Measurements from ENCODE around the gene C6orf136. TPM values are rescaled to one million over a fixed set of nuclear protein-coding genes. Genes with fewer than 3 reads are reported as not detected.
"Not testable (repeated sequence)": the region's sequence is repeated elsewhere in the genome, so short reads cannot be mapped to it uniquely, and the experiment has no call there.

Gene C6orf136
- polyA plus RNA-seq, 1 donor = 16.1 TPM

DNA sequence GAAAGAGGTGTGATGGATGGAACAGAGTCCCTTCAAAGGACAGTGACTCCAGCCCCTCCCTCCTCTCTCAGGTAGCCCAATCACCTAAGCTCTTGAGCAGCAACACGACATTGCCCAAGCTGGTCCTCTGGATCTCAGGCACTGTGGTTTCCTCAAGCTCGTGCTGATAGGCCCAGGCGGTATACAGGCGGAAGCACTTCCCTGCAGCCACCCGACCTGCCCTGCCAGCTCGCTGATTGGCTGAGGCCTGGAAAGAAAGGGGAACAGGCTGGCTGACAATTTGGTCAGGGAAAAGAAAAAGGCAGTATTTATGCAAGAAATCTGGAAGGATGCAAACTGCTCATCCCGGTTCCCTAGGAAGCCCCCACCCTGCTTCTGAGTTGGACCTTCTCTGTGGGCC lies 9.6 kb downstream of the C6orf136 start:
- DNase-seq (ENCODE audit: low read depth) = no peak

DNA sequence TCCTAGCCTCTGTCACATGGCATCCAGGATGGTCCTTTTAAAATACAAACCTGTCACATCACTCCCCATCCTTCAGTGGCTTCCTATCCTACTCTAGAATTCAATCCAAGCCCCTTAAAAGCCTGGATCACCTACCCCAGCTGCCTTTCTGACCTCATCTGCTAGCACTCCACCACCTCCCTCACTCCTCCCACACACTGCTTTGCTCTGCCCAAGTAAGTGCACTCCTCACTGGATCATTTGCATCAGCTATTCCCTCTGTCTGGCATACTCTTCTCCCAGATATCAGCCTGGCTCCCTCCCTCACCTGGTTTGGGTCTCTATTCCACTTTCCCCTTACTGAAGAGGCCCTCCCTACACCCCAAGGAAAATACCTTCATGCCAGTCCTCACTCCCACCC lies 10.5 kb downstream of the C6orf136 start:
- no peak for DNase-seq (ENCODE audit: low read depth)

DNA sequence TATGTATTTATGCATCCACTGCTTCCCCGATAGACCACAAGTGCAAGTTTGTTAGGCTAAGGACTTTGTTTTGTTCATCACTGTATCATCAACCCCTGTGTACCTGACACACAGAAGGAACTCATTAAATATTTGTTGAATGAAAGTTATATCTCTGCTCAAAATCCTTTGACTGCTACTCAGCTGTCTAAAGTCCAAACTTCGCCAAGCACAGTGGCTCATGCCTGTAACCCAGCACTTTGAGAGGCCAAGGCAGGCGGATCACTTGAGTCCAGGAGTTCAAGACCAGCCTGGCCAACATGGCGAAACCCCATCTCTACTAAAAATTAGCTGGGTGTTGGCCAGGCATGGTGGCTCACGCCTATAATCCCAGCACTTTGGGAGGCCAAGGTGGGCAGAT lies 11.0 kb downstream of the C6orf136 start:
- not testable (repeated sequence) for DNase-seq (ENCODE audit: low read depth)

DNA sequence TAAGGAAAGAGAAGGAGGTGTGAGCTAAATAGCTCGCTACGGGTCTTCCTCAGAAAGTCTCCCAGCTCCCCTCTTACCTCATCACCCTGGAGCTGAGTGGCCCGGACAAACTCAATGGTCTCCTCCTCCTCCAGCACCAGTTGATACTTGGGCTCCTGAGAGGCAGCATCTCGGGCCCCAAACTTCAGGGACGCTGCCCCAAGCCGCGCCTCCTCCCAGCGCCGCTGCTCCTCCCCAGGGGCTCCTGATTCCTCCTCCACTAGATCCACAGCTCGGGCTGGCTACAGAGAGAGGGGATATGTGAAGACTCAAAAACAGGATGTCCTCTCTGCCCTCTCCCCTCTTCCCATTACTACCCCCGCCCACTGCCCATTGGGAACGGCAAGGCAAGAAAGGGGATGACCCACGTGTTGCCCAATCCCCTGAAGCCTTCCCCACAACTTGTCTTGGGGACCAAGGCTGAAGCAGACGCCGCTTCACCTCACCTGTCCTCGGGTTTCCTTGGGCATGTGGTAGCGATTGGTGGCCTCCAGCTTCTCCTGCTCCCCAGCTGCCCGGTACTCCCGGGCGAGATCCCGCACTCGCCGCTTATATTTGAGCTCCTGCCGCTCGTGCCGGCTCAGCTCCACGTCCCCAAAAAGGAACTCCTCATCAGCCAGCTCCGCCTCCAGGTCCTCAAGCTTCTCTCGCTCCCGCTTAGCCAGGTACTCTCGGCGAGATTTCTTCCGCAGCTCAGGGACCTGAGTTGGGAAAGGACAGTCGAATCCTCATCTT lies 18.2 kb downstream of the C6orf136 start:
- DNase-seq (ENCODE audit: low read depth) = no peak

DNA sequence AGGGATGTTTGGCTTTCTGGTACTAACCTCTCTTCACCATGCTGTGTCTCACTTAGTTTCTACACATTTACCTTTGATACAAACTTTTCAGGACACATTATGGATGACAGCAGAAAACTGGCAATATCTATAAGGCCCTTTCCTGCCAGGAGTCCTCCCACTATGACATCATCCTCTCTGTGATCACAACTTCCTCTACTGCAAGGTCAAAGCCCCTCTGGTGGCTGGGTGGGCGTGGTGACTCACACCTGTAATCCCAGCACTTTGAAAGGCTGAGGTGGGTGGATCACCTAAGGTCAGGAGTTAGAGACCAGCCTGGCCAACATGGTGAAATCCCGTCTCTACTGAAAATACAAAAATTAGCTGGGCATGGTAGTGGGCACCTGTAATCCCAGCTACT lies 19.4 kb downstream of the C6orf136 start:
- DNase-seq (ENCODE audit: low read depth) = not testable (repeated sequence)

DNA sequence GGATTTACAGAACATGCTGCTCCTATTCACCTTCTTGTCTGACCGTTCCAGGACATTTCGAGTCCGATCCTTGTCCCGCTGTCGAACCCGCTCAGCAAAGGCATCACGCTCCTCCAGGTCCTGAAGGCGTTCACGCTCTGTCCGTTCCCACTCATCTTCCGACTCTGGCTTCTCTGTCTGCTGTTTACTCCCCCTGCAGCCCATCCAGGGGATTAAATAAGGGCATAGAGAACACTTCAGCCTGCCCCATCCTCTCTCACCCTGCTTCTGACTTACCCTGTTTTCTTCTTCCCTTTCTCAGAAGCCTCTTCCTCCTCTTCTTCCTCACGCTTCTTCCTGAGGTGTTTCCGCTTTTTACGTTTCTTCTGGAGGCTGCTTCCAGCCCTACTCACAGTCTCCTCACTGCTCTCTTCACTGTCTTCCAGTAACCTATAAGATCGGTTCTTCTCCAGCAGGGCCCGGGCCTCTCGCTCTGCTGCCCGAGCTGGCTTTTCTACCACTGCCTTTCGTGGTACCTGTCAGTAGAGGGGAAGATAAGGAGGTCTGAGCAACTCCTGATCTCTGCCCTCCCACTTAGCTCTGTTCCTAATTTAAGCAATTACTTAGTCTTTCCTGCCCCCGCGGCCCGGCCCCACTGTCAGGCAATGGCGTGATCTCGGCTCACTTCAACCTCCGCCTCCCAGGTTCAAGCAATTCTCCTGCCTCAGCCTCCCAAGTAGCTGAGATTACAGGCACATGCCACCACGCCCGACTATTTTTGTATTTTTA lies 24.0 kb downstream of the C6orf136 start:
- no peak for DNase-seq (ENCODE audit: low read depth)

DNA sequence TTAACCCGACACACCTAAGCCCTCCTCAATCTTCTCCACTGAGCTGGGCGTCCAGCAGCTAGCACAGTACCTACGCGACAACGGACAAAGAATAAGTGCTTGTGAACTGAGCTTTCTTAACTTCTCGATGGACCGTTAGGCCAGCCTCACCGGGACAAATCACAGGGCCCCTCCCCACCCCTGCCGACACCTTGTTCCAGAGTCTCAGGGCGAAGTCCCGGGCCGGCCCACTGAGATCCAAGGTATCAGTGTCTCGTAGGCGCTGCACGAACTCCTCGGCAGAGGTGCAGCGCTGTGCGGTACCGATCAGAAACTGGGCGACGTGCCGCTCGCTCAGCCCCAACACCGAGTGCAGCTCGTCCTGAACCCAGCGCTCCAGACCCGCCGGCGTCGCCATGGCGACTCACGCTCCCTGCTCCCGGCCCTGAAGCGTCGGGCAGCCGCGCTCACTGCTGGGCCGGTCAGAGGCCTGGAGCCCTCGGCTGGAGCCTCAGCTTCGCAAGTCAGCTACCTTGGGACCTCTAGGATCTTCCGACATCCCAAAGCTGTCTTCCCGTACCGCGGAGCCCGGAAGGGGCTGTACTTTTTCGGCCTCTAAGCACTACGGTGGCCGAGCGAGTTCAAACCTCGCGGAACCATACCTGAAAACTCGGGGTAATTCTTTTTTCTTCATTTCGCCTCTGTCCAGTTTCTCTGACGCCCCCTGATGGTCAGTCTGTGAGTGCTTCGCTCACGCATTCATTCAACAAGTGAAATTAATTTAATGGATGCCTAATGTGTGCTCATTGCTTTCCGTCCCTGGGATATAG lies 25.7 kb downstream of the C6orf136 start, which contains the start of gene DHX16:
TSS of gene DHX16 (minus strand) at position 562 of the 809 bp plus-strand sequence. CDS start at position 397, 165 bp downstream.
- DNase-seq (ENCODE audit: low read depth) = peak; percentile 97

GRCh38 chr6:30676660-30677285 lies 29.8 kb downstream of the C6orf136 start:
- DNase-seq (ENCODE audit: low read depth) = no peak

GRCh38 chr6:30678964-30679726 lies 32.2 kb downstream of the C6orf136 start:
- no peak for DNase-seq (ENCODE audit: low read depth)

DNA sequence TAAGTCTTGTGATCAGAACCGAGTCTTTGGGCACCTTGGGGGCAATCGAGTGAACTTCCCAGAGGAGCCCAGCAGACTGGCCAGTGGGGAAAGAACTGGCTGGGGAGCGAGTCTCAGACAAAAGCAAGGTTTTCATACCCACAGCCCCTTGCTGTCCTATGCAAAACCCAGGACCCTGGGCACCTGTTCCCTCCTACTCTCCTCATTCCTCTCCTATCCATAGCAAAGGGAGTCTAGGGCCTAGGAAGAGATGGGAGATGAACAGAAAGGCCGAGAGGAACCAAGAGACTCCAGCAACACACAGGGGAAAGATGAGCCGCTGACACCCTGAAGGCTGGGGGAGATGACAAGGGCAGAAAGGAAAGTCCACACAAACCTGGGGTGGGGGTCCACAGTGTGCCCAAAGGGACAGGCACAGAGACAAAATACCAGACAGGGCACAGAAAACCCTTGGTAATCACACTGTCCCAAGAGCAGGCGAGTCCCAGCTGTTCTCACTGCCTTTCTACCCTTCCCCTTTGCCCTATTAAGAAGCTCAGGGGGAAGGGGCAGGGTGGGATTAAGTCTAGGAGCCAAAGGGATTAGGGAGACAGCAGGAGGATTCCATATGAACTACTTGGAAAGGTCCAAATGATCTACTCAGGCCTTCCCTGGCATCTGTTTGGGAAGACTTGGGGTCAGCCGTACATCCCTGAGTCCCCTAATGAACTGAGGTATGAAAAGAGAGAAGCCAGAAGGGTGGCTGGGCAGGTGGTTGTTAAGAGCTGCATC lies 33.0 kb downstream of the C6orf136 start:
- no peak for DNase-seq (ENCODE audit: low read depth)

GRCh38 chr6:30681766-30682142 lies 34.8 kb downstream of the C6orf136 start:
- DNase-seq (ENCODE audit: low read depth) = no peak

GRCh38 chr6:30682143-30683117 lies 35.5 kb downstream of the C6orf136 start:
- DNase-seq (ENCODE audit: low read depth) = no peak

DNA sequence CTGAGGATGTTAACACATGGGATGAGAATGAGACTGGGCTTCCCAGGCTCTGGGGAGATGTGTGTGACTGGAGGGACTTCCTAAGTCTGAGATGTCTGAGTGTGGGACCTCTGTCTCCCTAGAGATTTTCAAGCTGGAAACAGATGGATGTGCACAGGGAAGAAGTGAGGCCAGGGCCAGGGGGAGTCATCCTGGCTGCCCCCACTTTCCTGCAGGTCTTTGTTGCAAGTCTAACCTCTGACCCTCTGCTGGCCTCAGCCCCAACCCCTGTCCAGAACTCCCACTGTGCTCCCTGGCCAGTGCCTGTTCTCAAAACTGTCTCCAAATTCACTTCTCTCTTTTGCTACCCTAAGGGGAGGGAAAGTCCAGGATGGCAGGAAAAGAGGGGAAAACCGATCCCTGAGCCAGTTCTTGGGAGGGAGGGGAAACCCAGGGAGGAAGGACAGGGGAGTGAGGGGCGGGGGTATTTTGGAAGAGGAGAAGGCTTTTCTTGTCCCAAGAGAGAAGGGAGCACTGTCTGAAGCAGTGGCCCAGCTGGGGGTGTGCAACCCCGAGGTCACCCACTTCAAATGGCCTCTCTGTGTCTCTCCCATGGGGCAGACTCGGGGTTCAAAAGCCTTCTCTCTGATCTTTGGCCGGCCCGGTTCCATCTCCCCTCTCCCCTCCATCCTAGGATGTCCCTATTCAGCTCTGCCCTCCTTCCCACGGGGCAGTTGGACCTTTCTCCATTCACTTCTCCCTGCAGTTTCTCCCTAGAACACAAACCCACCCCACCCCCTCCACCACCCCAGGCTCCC lies 36.4 kb downstream of the C6orf136 start:
- no peak for DNase-seq (ENCODE audit: low read depth)

DNA sequence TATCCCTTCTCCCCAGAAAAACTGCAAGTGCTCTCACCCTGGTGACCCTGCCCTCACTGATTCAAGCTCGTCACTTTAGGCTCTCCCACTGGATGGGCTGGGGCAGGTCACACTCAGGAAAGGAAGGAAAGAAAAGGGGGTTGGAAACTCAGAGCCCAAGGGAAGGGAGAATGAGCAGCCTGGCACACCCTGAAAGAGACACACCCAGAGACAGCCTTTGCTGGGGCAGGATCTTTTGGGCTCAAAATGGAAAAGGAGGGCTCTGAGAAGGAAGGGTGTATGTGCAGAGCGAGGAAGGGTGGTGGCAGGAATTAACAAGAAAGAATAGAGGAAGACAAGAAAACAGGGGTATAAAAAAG lies 37.0 kb downstream of the C6orf136 start:
- DNase-seq (ENCODE audit: low read depth) = no peak

DNA sequence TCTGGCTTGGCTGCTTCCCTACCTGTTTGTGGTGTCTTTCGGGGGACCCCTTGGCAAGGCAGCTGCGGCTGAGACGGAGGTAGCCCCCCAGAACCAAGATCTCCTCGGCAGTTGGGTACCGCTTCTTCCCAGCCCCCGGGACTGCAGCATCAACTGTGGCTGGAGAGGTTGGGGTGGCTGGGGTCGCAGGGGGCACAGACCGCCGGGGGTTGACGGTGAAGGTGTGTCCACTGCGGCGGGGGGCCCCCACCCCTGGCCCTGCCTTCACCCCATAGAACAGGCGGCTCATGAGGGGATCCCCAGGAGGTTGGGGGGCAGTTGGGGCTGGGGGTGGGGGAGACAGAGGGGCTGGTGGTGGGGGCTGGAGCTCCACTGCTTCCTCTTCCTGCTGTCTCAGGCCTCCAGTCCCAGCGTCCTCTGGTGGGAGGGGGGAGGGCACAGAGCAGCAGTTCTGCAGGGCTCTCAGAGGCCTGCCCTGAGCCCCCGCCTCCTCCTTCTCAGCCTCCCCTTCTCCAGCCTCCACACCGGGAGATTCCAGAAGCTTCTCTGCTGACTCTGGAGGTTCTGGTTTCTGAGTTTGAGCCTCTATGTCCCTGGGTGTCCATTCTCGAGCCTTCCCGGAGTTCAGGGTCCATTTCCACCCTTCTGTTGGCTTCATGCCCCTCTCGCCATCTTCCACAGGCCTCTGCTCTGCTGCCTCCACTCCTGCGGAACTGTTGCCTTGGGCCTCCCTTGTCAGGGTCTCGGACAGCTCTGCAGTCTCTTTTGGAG lies 37.6 kb downstream of the C6orf136 start:
- no peak for DNase-seq (ENCODE audit: low read depth)

- no peak for DNase-seq (ENCODE audit: low read depth)
These were observed 38.5 kb downstream of the C6orf136 start for GRCh38 chr6:30685157-30686008.

Data from forelimb muscle (tissue), 1 donor.